ENCODE results near the gene DNAH3.

DNA sequence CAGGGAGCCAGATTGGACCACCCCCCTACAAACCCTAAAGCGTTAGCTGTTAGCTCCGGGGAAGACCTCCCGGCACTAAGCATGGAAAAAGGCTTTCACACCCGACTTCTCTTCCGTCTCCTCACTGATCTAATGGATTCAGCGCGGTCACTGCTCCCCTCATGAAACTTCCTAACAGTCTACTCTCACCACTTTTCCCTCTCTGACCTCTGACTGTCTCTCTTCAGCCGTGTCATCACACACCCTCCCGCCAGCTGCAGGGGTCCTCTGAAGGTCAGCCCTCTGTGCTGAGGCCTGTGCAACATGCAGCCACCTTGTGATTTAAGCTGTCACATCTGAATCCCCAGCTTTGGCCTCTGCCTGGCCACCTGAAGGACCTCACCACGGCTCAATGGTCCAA lies 234.4 kb downstream of the DNAH3 start:
- TF ChIP-seq POLR2AphosphoS5 (IDR thresholded peaks at IDR 0.05; ENCODE audit: low read depth, low read length): no peak
- no peak for TF ChIP-seq SIN3A (IDR thresholded peaks at IDR 0.05; ENCODE audit: borderline replicate concordance, insufficient read depth, low read length)
- TF ChIP-seq FOXP2 (optimal IDR thresholded peaks at IDR 0.05; ENCODE audit: borderline replicate concordance, extremely low read depth, extremely low read length, insufficient read depth): no peak
- TF ChIP-seq, protein P1, sequence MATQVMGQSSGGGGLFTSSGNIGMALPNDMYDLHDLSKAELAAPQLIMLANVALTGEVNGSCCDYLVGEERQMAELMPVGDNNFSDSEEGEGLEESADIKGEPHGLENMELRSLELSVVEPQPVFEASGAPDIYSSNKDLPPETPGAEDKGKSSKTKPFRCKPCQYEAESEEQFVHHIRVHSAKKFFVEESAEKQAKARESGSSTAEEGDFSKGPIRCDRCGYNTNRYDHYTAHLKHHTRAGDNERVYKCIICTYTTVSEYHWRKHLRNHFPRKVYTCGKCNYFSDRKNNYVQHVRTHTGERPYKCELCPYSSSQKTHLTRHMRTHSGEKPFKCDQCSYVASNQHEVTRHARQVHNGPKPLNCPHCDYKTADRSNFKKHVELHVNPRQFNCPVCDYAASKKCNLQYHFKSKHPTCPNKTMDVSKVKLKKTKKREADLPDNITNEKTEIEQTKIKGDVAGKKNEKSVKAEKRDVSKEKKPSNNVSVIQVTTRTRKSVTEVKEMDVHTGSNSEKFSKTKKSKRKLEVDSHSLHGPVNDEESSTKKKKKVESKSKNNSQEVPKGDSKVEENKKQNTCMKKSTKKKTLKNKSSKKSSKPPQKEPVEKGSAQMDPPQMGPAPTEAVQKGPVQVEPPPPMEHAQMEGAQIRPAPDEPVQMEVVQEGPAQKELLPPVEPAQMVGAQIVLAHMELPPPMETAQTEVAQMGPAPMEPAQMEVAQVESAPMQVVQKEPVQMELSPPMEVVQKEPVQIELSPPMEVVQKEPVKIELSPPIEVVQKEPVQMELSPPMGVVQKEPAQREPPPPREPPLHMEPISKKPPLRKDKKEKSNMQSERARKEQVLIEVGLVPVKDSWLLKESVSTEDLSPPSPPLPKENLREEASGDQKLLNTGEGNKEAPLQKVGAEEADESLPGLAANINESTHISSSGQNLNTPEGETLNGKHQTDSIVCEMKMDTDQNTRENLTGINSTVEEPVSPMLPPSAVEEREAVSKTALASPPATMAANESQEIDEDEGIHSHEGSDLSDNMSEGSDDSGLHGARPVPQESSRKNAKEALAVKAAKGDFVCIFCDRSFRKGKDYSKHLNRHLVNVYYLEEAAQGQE (IDR thresholded peaks at IDR 0.05; ENCODE audit: insufficient read depth in 1 of 2, low read depth in 2 of 2, low read length in 2 of 2): no peak
